ENCODE measurements around the gene VWA5B1. TPM values are rescaled to one million over a fixed set of nuclear protein-coding genes. Genes with fewer than 3 reads are reported as not detected.

Gene VWA5B1
- total RNA-seq, 1 donor, result not detected

DNA sequence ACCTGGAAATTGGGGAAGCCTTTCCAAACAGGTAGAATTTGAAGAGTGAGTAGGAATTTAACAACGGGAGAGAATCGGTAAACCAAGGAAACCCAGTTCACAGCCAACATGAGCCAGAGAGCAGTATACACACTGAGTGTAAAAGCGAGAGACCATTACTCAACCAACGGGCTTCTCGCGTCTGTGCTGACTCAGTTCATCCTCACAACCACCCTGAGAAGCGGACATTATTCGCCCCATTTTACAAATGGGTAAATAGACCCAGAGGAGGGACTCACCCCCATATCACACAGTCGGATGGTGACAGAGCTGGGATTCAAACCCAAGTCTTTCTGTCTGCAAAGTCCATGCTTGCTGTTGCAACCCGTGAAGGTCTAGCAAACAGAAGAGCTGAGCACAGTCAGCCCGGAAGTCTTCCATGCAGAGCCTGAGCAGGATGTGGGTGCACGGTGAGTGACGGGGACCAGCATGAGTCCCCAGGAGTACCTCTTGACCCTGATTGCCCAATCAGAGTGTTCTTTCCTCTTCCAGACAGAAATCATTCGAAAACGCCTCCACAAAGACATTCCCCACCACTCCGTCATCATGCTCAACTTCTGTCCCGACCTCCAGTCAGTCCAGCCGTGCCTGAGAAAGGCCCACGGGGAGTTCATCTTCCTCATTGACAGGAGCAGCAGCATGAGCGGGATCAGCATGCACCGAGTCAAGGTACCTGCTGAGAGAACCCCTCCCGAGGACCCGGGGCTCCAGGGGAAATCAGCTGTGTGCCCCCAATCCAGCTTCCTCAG lies 32.3 kb downstream of the VWA5B1 start:
- H3K27me3 ChIP-seq (ENCODE audit: insufficient read depth, low read length), result peaks cover 10% of the 10 kb centered on the region
- TF ChIP-seq, protein P1, sequence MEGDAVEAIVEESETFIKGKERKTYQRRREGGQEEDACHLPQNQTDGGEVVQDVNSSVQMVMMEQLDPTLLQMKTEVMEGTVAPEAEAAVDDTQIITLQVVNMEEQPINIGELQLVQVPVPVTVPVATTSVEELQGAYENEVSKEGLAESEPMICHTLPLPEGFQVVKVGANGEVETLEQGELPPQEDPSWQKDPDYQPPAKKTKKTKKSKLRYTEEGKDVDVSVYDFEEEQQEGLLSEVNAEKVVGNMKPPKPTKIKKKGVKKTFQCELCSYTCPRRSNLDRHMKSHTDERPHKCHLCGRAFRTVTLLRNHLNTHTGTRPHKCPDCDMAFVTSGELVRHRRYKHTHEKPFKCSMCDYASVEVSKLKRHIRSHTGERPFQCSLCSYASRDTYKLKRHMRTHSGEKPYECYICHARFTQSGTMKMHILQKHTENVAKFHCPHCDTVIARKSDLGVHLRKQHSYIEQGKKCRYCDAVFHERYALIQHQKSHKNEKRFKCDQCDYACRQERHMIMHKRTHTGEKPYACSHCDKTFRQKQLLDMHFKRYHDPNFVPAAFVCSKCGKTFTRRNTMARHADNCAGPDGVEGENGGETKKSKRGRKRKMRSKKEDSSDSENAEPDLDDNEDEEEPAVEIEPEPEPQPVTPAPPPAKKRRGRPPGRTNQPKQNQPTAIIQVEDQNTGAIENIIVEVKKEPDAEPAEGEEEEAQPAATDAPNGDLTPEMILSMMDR (IDR thresholded peaks at IDR 0.05; ENCODE audit: extremely low read depth, low read depth, low read length), result no peak
- no peak overlapping the region for H2AFZ ChIP-seq (ENCODE audit: low read length)
- peaks cover 8% of the 10 kb centered on the region for H3K4me1 ChIP-seq (ENCODE audit: insufficient read depth, low read length)
- no peaks in the 10 kb centered on the region for H3K9me3 ChIP-seq (ENCODE audit: low read depth, low read length)
- no peaks in the 10 kb centered on the region for H4K20me1 ChIP-seq (ENCODE audit: insufficient read depth, low read length)
- H3K4me2 ChIP-seq (ENCODE audit: insufficient read depth, low read length), result peak overlapping the region; percentile 30
- H3K36me3 ChIP-seq (ENCODE audit: insufficient read depth, low read length), result no peaks in the 10 kb centered on the region
- peak overlapping the region; percentile 40 for H3K27ac ChIP-seq (ENCODE audit: low read depth, low read length)
- H3K79me2 ChIP-seq (ENCODE audit: insufficient read depth, low read length), result no peaks in the 10 kb centered on the region
- no peak overlapping the region for H3K4me3 ChIP-seq (ENCODE audit: insufficient read depth, low read length)
- DNase-seq (ENCODE audit: insufficient read length, low spot score, missing footprints), result peak; percentile 88

DNA sequence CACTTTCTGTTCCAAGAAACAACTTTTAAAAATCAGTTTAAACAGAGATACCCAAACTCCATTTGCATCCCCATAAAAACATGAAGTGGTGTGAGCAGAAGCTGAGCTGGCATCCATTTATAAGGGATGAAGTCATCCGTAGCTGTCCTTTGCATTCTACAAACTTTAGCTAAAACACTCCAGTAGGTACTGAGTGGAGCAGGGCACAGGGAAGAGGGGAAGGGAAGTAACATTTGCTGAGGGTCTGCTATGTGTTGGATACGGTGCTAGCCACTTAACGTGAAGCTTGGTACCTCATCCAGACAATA lies 32.9 kb downstream of the VWA5B1 start:
- TF ChIP-seq, protein P1 (IDR thresholded peaks at IDR 0.05; ENCODE audit: extremely low read depth, low read depth, low read length), result no peak
- H3K4me3 ChIP-seq (ENCODE audit: insufficient read depth, low read length), result no peak overlapping the region
- DNase-seq (ENCODE audit: insufficient read length, low spot score, missing footprints), result peak; percentile 86
- H3K36me3 ChIP-seq (ENCODE audit: insufficient read depth, low read length), result no peaks in the 10 kb centered on the region
- peaks cover 8% of the 10 kb centered on the region for H3K4me1 ChIP-seq (ENCODE audit: insufficient read depth, low read length)
- no peaks in the 10 kb centered on the region for H3K79me2 ChIP-seq (ENCODE audit: insufficient read depth, low read length)
- H3K9me3 ChIP-seq (ENCODE audit: low read depth, low read length), result no peaks in the 10 kb centered on the region
- H3K4me2 ChIP-seq (ENCODE audit: insufficient read depth, low read length), result peak overlapping the region; percentile 30
- H3K27me3 ChIP-seq (ENCODE audit: insufficient read depth, low read length), result peaks cover 10% of the 10 kb centered on the region
- H4K20me1 ChIP-seq (ENCODE audit: insufficient read depth, low read length), result no peaks in the 10 kb centered on the region
- peak overlapping the region; percentile 40 for H3K27ac ChIP-seq (ENCODE audit: low read depth, low read length)
- H2AFZ ChIP-seq (ENCODE audit: low read length), result no peak overlapping the region

DNA sequence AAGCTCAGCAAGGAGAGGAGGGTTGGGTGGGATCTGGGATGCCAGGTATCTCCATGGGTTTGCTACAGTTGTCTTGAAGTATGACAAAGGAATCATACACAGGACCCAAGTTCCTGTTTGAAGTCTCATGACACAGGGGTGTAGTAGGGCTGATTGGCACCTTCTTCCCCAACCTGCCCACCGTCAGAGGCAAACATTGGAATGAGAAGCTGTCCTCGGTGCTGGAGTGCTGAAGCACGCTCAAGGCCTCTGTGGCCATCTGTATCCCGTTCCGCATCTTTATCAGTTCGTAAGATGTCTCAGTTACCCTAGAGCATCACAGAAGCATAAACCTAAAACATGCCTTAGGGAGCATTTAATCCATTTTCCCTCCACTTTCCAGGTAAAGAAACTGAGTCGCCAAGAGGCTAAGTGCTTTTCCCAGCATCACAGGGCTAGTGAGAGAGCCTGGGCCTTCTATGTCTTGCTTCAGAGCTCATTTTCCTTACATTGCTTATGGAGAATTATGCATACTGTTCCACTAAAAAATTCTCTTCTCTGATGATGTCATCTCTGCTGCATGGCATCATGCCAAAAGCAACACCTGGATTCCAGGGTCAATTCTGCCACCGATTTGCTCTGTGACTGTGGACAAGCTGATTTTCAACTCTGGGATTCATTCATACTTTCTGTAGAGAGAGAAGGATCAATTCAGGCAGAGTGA lies 34.2 kb downstream of the VWA5B1 start:
- TF ChIP-seq, protein P1 (IDR thresholded peaks at IDR 0.05; ENCODE audit: extremely low read depth, low read depth, low read length), result no peak
- Histone ChIP-seq H3K9me3 (ENCODE audit: low read depth, low read length) (no peaks in the 10 kb centered on the region), H3K27me3 (ENCODE audit: insufficient read depth, low read length) (peaks cover 10% of the 10 kb centered on the region), H2AFZ (ENCODE audit: low read length) (no peak overlapping the region), H3K4me1 (ENCODE audit: insufficient read depth, low read length) (peaks cover 8% of the 10 kb centered on the region), H3K27ac (ENCODE audit: low read depth, low read length) (no peak overlapping the region), H4K20me1 (ENCODE audit: insufficient read depth, low read length) (no peaks in the 10 kb centered on the region), H3K79me2 (ENCODE audit: insufficient read depth, low read length) (no peaks in the 10 kb centered on the region), H3K36me3 (ENCODE audit: insufficient read depth, low read length) (no peaks in the 10 kb centered on the region), H3K4me2 (ENCODE audit: insufficient read depth, low read length) (no peak overlapping the region), H3K4me3 (ENCODE audit: insufficient read depth, low read length) (no peak overlapping the region)
- peak; percentile 60 for DNase-seq (ENCODE audit: insufficient read length, low spot score, missing footprints)

DNA sequence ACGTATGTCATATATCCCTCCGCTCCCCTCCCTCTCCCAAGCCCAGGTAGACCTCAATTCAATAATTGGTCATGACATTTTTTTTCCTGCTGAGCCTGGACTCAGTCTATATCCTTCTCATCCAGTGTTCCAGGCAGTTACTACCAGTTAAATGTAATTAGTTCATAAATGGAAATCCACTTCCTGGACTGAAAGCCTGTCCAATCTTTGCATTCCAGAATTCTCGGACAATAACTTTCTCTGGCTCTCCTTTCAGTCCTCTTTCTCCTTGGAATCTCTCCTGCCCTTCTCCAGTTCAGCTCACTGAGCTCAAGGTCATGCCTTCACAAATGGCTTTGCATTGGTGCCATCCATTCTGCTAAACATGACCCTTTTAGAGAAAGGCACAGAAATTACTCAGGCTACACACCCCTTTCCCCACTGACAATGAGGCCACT lies 34.8 kb downstream of the VWA5B1 start:
- Histone ChIP-seq H3K27me3 (ENCODE audit: insufficient read depth, low read length) (peaks cover 10% of the 10 kb centered on the region), H3K27ac (ENCODE audit: low read depth, low read length) (no peak overlapping the region), H2AFZ (ENCODE audit: low read length) (no peak overlapping the region), H3K9me3 (ENCODE audit: low read depth, low read length) (no peaks in the 10 kb centered on the region), H3K4me1 (ENCODE audit: insufficient read depth, low read length) (peaks cover 8% of the 10 kb centered on the region), H3K4me2 (ENCODE audit: insufficient read depth, low read length) (no peak overlapping the region), H3K36me3 (ENCODE audit: insufficient read depth, low read length) (no peaks in the 10 kb centered on the region), H4K20me1 (ENCODE audit: insufficient read depth, low read length) (no peaks in the 10 kb centered on the region), H3K4me3 (ENCODE audit: insufficient read depth, low read length) (no peak overlapping the region), H3K79me2 (ENCODE audit: insufficient read depth, low read length) (no peaks in the 10 kb centered on the region)
- TF ChIP-seq, protein P1 (IDR thresholded peaks at IDR 0.05; ENCODE audit: extremely low read depth, low read depth, low read length), result no peak
- DNase-seq (ENCODE audit: insufficient read length, low spot score, missing footprints), result no peak

All from osteoblast (primary cell).